DND-41 (cell line): Measurements from ENCODE around the gene GPC3.

Experiments
- CTCF ChIP-seq: IDR thresholded peaks from 2 replicates; pipeline ENCODE4 v1.5.1; 2012; ENCODE audit warnings: borderline replicate concordance, low read length, moderate library complexity, mild to moderate bottlenecking; ENCODE audit not compliant: poor library complexity, severe bottlenecking; ENCODE audit errors: extremely low read depth
- EZH2 ChIP-seq: IDR thresholded peaks from 3 replicates; pipeline ENCODE4 v1.6.1; 2012; ENCODE audit warnings: borderline replicate concordance, low read depth, mild to moderate bottlenecking, moderate library complexity, low read length, inconsistent platforms; ENCODE audit not compliant: severe bottlenecking

- no peak for TF ChIP-seq CTCF
- TF ChIP-seq EZH2: no peak
Observed at GRCh38 chrX:133923113-133923512, 62.3 kb downstream of the GPC3 start.
